Neuron (in vitro differentiated cells): Measurements from ENCODE around the gene FRMPD4.

ENCODE experiments used
- H2AFZ ChIP-seq: one replicate; pipeline ENCODE4 v1.6.1; 2013; ENCODE audit warnings: low read depth, mild to moderate bottlenecking, inconsistent platforms, low read length, moderate library complexity
- H3K27me3 ChIP-seq: one replicate; pipeline ENCODE4 v1.6.1; 2013; ENCODE audit warnings: low read length; ENCODE audit not compliant: insufficient read depth
- H3K36me3 ChIP-seq: one replicate; pipeline ENCODE4 v1.6.1; 2013; ENCODE audit warnings: low read length; ENCODE audit not compliant: insufficient read depth
- H3K4me1 ChIP-seq: one replicate; pipeline ENCODE4 v1.6.1; 2013; ENCODE audit warnings: low read length; ENCODE audit not compliant: insufficient read depth
- H3K4me3 ChIP-seq: 2 replicates; pipeline ENCODE4 v1.5.1; 2013; ENCODE audit warnings: mild to moderate bottlenecking, low read length, moderate library complexity
- H3K9me3 ChIP-seq: one replicate; pipeline ENCODE4 v1.6.1; 2013; ENCODE audit warnings: low read length

FRMPD4 gene

DNA sequence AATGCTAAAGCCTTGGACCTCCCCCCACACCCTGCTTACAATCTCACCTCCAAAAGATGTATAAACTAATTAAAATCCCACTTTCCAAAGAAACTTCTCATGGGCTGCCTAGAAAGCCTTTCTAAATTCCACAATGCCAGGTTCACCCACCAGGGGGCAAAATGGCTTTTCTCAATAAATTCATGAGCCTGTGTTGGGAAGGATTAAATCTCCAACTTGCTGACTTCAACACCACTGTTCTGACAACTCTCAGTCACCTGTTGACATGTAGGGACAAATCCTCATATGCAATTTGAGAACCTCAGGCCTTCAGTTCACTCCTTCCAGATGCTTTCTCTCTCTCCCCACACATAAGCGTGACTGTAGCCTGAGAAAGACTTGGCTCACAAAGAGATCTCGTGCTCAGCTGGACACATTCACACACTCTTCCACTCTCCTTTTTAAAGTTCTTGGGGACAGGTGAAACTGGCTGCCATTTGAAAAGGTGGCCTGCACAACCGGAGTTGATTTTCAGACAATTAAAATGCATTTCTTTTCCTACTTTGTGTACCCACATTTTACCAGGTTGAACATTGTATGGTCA lies 564.3 kb downstream of the FRMPD4 start:
- no peak overlapping the region for H3K4me3 ChIP-seq

GRCh38 chrX:12704706-12705105 lies 566.4 kb downstream of the FRMPD4 start:
- H2AFZ ChIP-seq: no peak overlapping the region

More for the DNA sequence above, 564.3 kb downstream of the FRMPD4 start:
- Histone ChIP-seq H2AFZ (no peak overlapping the region), H3K9me3 (no peaks in the 10 kb centered on the region), H3K27me3 (no peaks in the 10 kb centered on the region), H3K36me3 (no peaks in the 10 kb centered on the region), H3K4me1 (no peaks in the 10 kb centered on the region)

DNA sequence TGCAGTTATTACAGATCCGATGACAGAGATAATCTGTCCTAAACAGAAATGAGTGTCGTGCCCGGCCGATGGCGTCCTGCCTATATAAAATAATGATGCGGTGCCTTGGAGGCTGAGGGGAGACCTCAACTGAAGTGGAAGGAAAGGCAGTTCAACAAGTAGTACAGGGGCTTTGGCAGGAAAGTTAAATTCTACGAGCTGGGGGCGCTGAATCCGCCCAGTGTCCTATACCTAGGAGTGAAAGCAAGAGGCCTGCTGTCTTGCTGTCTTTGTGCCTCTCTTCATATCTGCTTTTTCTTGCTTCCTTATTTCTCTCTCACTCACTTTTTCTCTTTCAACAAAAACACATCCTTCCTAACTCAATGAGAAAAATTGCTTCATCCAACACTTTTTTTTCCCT lies 570.8 kb downstream of the FRMPD4 start:
- peaks cover 2% of the 10 kb centered on the region for H3K27me3 ChIP-seq
- no peaks in the 10 kb centered on the region for H3K4me1 ChIP-seq
- no peak overlapping the region for H3K4me3 ChIP-seq
- no peak overlapping the region for H2AFZ ChIP-seq
- no peaks in the 10 kb centered on the region for H3K9me3 ChIP-seq
- no peaks in the 10 kb centered on the region for H3K36me3 ChIP-seq

More at GRCh38 chrX:12704706-12705105, 566.4 kb downstream of the FRMPD4 start:
- H3K4me3 ChIP-seq: no peak overlapping the region
- no peaks in the 10 kb centered on the region for H3K4me1 ChIP-seq
- no peaks in the 10 kb centered on the region for H3K36me3 ChIP-seq
- H3K9me3 ChIP-seq: no peaks in the 10 kb centered on the region
- H3K27me3 ChIP-seq: no peaks in the 10 kb centered on the region

- Histone ChIP-seq H3K27me3 (peaks cover 2% of the 10 kb centered on the region), H2AFZ (no peak overlapping the region), H3K36me3 (no peaks in the 10 kb centered on the region), H3K9me3 (no peaks in the 10 kb centered on the region), H3K4me1 (no peaks in the 10 kb centered on the region), H3K4me3 (no peak overlapping the region)
Measured at GRCh38 chrX:12711435-12712040, 573.3 kb downstream of the FRMPD4 start.

GRCh38 chrX:12716574-12716973 lies 578.3 kb downstream of the FRMPD4 start:
- Histone ChIP-seq H3K9me3 (no peaks in the 10 kb centered on the region), H2AFZ (no peak overlapping the region), H3K4me1 (no peaks in the 10 kb centered on the region), H3K27me3 (peaks cover 2% of the 10 kb centered on the region), H3K36me3 (no peaks in the 10 kb centered on the region), H3K4me3 (no peak overlapping the region)

- Histone ChIP-seq H3K9me3 (no peaks in the 10 kb centered on the region), H2AFZ (no peak overlapping the region), H3K27me3 (no peaks in the 10 kb centered on the region), H3K4me3 (no peak overlapping the region), H3K36me3 (no peaks in the 10 kb centered on the region), H3K4me1 (no peaks in the 10 kb centered on the region)
Measured at GRCh38 chrX:12719837-12720236, 581.6 kb downstream of the FRMPD4 start.

GRCh38 chrX:12721042-12721441 lies 582.8 kb downstream of the FRMPD4 start:
- no peaks in the 10 kb centered on the region for H3K9me3 ChIP-seq
- H3K36me3 ChIP-seq: no peaks in the 10 kb centered on the region
- H2AFZ ChIP-seq: no peak overlapping the region
- no peak overlapping the region for H3K4me3 ChIP-seq
- H3K27me3 ChIP-seq: no peaks in the 10 kb centered on the region
- H3K4me1 ChIP-seq: no peaks in the 10 kb centered on the region

DNA sequence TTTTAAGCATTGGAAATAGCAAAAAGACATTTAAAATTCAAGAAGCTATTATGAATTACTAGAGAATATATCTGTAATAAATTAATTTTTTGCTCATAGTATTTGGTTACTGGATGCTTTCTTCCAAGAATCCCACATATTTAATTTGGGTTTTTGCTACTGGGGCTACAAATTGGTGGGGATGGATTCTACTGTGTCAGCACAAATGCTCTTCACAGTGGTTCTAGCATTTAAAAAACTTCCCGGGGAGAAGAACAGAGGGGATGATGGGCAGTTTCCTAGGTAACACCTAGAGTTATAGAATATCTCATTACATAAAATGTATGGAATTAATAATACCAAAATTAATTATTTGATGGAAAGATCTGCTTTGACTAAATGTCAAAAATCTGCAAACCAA lies 584.0 kb downstream of the FRMPD4 start:
- Histone ChIP-seq H3K4me3 (no peak overlapping the region), H2AFZ (no peak overlapping the region), H3K36me3 (no peaks in the 10 kb centered on the region), H3K27me3 (no peaks in the 10 kb centered on the region), H3K4me1 (no peaks in the 10 kb centered on the region), H3K9me3 (no peaks in the 10 kb centered on the region)

DNA sequence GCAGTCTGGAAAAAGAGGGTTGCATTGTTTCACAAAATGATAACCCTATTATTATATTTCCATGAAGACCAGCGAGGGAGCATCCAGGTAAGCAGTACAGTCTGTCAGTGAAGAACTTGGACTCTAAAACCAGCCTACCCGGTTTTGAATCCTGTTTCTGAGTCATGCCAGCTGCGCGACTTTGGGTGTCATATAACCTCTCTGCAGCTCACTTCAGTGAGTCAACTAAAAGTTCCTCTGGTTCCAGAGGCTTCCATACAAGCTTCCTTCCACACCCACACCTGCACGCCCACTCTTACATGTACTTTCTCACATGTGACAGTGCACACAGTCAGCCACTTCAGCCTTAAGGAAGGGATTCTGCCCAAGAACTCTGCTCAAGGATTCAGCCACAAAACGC lies 603.1 kb downstream of the FRMPD4 start:
- H3K27me3 ChIP-seq: no peaks in the 10 kb centered on the region
- H3K4me1 ChIP-seq: no peaks in the 10 kb centered on the region
- no peak overlapping the region for H3K4me3 ChIP-seq
- no peak overlapping the region for H2AFZ ChIP-seq
- no peaks in the 10 kb centered on the region for H3K9me3 ChIP-seq
- no peaks in the 10 kb centered on the region for H3K36me3 ChIP-seq

- Histone ChIP-seq H3K36me3 (no peaks in the 10 kb centered on the region), H3K9me3 (no peaks in the 10 kb centered on the region), H3K27me3 (no peaks in the 10 kb centered on the region), H3K4me3 (no peak overlapping the region), H2AFZ (no peak overlapping the region), H3K4me1 (no peaks in the 10 kb centered on the region)
Measured at GRCh38 chrX:12747433-12747832, 609.2 kb downstream of the FRMPD4 start.

GRCh38 chrX:12751887-12752286 lies 613.6 kb downstream of the FRMPD4 start:
- H3K4me3 ChIP-seq: no peak overlapping the region

GRCh38 chrX:12753366-12753765 lies 615.1 kb downstream of the FRMPD4 start:
- no peaks in the 10 kb centered on the region for H3K4me1 ChIP-seq
- no peak overlapping the region for H2AFZ ChIP-seq
- H3K27me3 ChIP-seq: no peaks in the 10 kb centered on the region
- no peak overlapping the region for H3K4me3 ChIP-seq
- no peaks in the 10 kb centered on the region for H3K9me3 ChIP-seq
- no peaks in the 10 kb centered on the region for H3K36me3 ChIP-seq

More at GRCh38 chrX:12751887-12752286, 613.6 kb downstream of the FRMPD4 start:
- H3K27me3 ChIP-seq: no peaks in the 10 kb centered on the region
- no peaks in the 10 kb centered on the region for H3K4me1 ChIP-seq
- no peaks in the 10 kb centered on the region for H3K36me3 ChIP-seq
- no peaks in the 10 kb centered on the region for H3K9me3 ChIP-seq
- no peak overlapping the region for H2AFZ ChIP-seq

DNA sequence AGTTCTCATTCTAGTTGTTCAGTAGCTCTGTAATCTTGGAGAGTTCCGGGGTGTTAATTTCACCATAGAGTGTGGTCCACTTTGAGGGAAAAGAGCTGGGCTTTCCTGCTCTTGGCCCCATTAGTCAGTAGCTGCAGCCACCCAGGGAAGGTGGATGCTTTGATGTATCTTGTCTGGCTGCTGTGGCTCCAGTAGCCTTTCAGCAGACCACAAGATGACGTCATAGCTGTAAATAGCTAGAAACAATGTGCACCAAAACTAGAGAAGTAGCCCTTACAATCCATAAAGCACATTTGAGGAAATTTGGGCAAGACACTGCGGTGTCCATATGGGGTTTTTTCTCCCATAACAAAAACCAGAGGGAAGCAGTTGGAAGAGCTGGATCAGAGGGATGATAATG lies 620.0 kb downstream of the FRMPD4 start:
- no peak overlapping the region for H3K4me3 ChIP-seq
- no peaks in the 10 kb centered on the region for H3K27me3 ChIP-seq
- no peaks in the 10 kb centered on the region for H3K9me3 ChIP-seq
- no peak overlapping the region for H2AFZ ChIP-seq
- H3K4me1 ChIP-seq: no peaks in the 10 kb centered on the region
- no peaks in the 10 kb centered on the region for H3K36me3 ChIP-seq

DNA sequence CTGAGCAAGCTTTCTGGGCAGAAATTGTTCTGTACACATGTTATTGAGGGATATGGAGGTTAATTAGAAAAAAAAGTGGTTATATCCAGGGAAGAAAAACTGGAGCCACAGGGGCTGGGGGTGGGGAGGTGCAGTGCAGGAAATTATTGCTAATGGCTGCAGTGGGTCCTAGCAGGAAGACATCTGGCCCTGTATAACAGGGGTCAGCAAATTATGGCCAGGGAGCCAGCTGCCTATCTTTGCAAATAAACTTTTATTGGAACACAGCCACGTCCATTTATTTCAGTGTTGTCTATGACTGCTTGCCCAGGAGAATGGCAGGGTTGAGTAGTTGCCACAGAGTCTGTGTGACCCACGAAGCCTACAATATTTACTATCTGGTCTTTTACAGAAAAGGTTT lies 629.6 kb downstream of the FRMPD4 start:
- H2AFZ ChIP-seq: no peak overlapping the region
- H3K36me3 ChIP-seq: no peaks in the 10 kb centered on the region
- H3K27me3 ChIP-seq: no peaks in the 10 kb centered on the region
- no peaks in the 10 kb centered on the region for H3K9me3 ChIP-seq
- H3K4me3 ChIP-seq: no peak overlapping the region
- no peaks in the 10 kb centered on the region for H3K4me1 ChIP-seq
